MM.1S (cell line): ENCODE data around the gene KIAA0319L.

Experiments
- CTCF ChIP-seq: fragments of 300-600 bp; sonication (generic); IDR thresholded peaks from 2 replicates; pipeline ENCODE4 v1.5.1; 2016; ENCODE audit warnings: antibody characterized with exemption, low read length, mixed read lengths
- EZH2 ChIP-seq: fragments of 300-600 bp; sonication (generic); optimal IDR thresholded peaks from 2 replicates; pipeline ENCODE3; 2017; ENCODE audit warnings: low read depth, mild to moderate bottlenecking, antibody characterized with exemption, low read length, mixed read lengths

- TF ChIP-seq CTCF (no peak), EZH2 (no peak)
These were observed 123.5 kb downstream of the KIAA0319L start for GRCh38 chr1:35433714-35434113.
